Measurements from ENCODE around the gene TCEA2.

DNA sequence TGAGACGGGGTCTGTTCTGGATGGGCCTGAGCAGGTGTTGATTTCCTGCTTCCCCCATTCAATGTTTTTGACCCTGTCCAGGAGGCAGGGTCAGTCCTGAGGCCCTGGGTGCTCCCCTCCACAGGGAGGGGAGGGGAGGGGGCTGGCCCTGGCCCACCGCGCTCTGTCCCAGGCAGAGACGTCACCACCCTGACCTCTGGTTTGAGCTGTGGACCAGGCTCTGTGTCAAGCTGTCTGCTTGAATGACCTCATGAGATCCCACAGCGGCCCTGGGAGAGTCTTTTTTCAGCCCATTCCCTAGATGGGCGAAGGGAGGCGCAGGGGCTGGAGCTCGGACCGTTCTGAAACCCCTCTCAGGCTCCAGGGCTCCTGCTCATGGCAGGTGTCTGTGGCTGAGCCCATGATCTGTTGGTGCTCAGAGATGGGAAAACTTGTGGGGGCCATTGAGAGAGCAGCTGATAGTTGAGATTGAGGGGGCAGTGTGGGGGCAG is 30.1 kb downstream of the TCEA2 start:
- no peak for TF ChIP-seq ZNF324 (CRISPR knock-in tag; IDR thresholded peaks at IDR 0.05)
- TF ChIP-seq SP2 (IDR thresholded peaks at IDR 0.05; ENCODE audit: extremely low read depth, low read depth, low read length, poor library complexity, severe bottlenecking) = no peak
- TF ChIP-seq, protein P1, sequence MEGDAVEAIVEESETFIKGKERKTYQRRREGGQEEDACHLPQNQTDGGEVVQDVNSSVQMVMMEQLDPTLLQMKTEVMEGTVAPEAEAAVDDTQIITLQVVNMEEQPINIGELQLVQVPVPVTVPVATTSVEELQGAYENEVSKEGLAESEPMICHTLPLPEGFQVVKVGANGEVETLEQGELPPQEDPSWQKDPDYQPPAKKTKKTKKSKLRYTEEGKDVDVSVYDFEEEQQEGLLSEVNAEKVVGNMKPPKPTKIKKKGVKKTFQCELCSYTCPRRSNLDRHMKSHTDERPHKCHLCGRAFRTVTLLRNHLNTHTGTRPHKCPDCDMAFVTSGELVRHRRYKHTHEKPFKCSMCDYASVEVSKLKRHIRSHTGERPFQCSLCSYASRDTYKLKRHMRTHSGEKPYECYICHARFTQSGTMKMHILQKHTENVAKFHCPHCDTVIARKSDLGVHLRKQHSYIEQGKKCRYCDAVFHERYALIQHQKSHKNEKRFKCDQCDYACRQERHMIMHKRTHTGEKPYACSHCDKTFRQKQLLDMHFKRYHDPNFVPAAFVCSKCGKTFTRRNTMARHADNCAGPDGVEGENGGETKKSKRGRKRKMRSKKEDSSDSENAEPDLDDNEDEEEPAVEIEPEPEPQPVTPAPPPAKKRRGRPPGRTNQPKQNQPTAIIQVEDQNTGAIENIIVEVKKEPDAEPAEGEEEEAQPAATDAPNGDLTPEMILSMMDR (IDR thresholded peaks at IDR 0.05 in 2 of 3, conservative IDR thresholded peaks at IDR 0.05 in 1 of 3; ENCODE audit: insufficient read depth in 2 of 3, low read depth in 1 of 3, low read length in 3 of 3) = no peak
- TF ChIP-seq KAT2B (IDR thresholded peaks at IDR 0.05; ENCODE audit: low read depth, low read length) = no peak
- no peak for TF ChIP-seq HDAC2 (IDR thresholded peaks at IDR 0.05)
- no peak for TF ChIP-seq ZZZ3 (IDR thresholded peaks at IDR 0.05)
- no peak for TF ChIP-seq RCOR1 (IDR thresholded peaks at IDR 0.05; ENCODE audit: borderline replicate concordance in 1 of 2, low read depth in 2 of 2, low read length in 2 of 2)
- TF ChIP-seq, protein P2, sequence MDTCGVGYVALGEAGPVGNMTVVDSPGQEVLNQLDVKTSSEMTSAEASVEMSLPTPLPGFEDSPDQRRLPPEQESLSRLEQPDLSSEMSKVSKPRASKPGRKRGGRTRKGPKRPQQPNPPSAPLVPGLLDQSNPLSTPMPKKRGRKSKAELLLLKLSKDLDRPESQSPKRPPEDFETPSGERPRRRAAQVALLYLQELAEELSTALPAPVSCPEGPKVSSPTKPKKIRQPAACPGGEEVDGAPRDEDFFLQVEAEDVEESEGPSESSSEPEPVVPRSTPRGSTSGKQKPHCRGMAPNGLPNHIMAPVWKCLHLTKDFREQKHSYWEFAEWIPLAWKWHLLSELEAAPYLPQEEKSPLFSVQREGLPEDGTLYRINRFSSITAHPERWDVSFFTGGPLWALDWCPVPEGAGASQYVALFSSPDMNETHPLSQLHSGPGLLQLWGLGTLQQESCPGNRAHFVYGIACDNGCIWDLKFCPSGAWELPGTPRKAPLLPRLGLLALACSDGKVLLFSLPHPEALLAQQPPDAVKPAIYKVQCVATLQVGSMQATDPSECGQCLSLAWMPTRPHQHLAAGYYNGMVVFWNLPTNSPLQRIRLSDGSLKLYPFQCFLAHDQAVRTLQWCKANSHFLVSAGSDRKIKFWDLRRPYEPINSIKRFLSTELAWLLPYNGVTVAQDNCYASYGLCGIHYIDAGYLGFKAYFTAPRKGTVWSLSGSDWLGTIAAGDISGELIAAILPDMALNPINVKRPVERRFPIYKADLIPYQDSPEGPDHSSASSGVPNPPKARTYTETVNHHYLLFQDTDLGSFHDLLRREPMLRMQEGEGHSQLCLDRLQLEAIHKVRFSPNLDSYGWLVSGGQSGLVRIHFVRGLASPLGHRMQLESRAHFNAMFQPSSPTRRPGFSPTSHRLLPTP (IDR thresholded peaks at IDR 0.05; ENCODE audit: borderline replicate concordance, extremely low read depth, insufficient read length) = no peak
- no peak for TF ChIP-seq TSC22D4 (tag; IDR thresholded peaks at IDR 0.05)
- TF ChIP-seq ZNF639 (CRISPR knock-in tag; conservative IDR thresholded peaks at IDR 0.05 in 1 of 2, IDR thresholded peaks at IDR 0.05 in 1 of 2) = no peak
- no peak for TF ChIP-seq EP400 (IDR thresholded peaks at IDR 0.05)
